HEK293 (cell line): ENCODE data around the gene ATMIN.
A peak's percentile ranks its signal among the peaks of the same experiment; 100 is the strongest.

ENCODE experiments used
- GLI4 ChIP-seq: fragments of 450-650 bp; formaldehyde crosslinking; IDR thresholded peaks from 2 replicates; pipeline ENCODE4 v1.5.1; 2016; ENCODE audit warnings: missing biosample characterization, missing genetic modification characterization
- HOXD13 ChIP-seq: sonication (generic); formaldehyde crosslinking; IDR thresholded peaks from 2 replicates; pipeline ENCODE4 v1.8.0; 2022; ENCODE audit warnings: missing genetic modification reagents, borderline replicate concordance
- KLF1 ChIP-seq: fragments of 450-650 bp; formaldehyde crosslinking; IDR thresholded peaks from 2 replicates; pipeline ENCODE4 v1.5.1; 2016; ENCODE audit warnings: missing biosample characterization, missing genetic modification characterization
- KLF10 ChIP-seq: fragments of 450-650 bp; IDR thresholded peaks from 2 replicates; pipeline ENCODE4 v1.5.1; 2018; ENCODE audit warnings: missing biosample characterization, mild to moderate bottlenecking, missing genetic modification characterization
- KLF7 ChIP-seq: fragments of 450-650 bp; formaldehyde crosslinking; IDR thresholded peaks from 2 replicates; pipeline ENCODE4 v1.5.1; 2016; ENCODE audit warnings: missing biosample characterization, missing genetic modification characterization, borderline replicate concordance
- MYNN ChIP-seq: fragments of 450-650 bp; formaldehyde crosslinking; IDR thresholded peaks from 2 replicates; pipeline ENCODE4 v1.5.1; 2016; ENCODE audit warnings: missing biosample characterization, missing genetic modification characterization, borderline replicate concordance
- PATZ1 ChIP-seq: fragments of 450-650 bp; formaldehyde crosslinking; IDR thresholded peaks from 2 replicates; pipeline ENCODE4 v1.5.1; 2016; ENCODE audit warnings: missing biosample characterization, missing genetic modification characterization
- PRDM2 ChIP-seq: fragments of 450-650 bp; formaldehyde crosslinking; IDR thresholded peaks from 2 replicates; pipeline ENCODE4 v1.5.1; 2016; ENCODE audit warnings: missing biosample characterization, missing genetic modification characterization, borderline replicate concordance
- WT1 ChIP-seq: fragments of 450-650 bp; formaldehyde crosslinking; IDR thresholded peaks from 2 replicates; pipeline ENCODE4 v1.5.1; 2016; ENCODE audit warnings: missing biosample characterization, missing genetic modification characterization
- ZBTB21 ChIP-seq: fragments of 450-650 bp; formaldehyde crosslinking; IDR thresholded peaks from 2 replicates; pipeline ENCODE4 v1.5.1; 2017; ENCODE audit warnings: missing biosample characterization, missing genetic modification characterization
- ZBTB8A ChIP-seq: fragments of 450-650 bp; formaldehyde crosslinking; IDR thresholded peaks from 2 replicates; pipeline ENCODE4 v1.5.1; 2016; ENCODE audit warnings: missing biosample characterization, missing genetic modification characterization
- ZEB2 ChIP-seq: fragments of 450-650 bp; formaldehyde crosslinking; IDR thresholded peaks from 2 replicates; pipeline ENCODE4 v1.5.1; 2016; ENCODE audit warnings: missing biosample characterization, missing genetic modification characterization
- ZFP41 ChIP-seq: fragments of 450-650 bp; formaldehyde crosslinking; IDR thresholded peaks from 2 replicates; pipeline ENCODE4 v1.5.1; 2016; ENCODE audit warnings: missing biosample characterization, missing genetic modification characterization, borderline replicate concordance
- ZNF140 ChIP-seq: fragments of 450-650 bp; formaldehyde crosslinking; IDR thresholded peaks from 2 replicates; pipeline ENCODE4 v1.5.1; 2016; ENCODE audit warnings: missing biosample characterization, missing genetic modification characterization
- ZNF148 ChIP-seq: fragments of 450-650 bp; formaldehyde crosslinking; IDR thresholded peaks from 2 replicates; pipeline ENCODE4 v1.5.0; 2017; ENCODE audit warnings: missing biosample characterization, missing genetic modification characterization, borderline replicate concordance
- ZNF18 ChIP-seq: fragments of 450-650 bp; formaldehyde crosslinking; IDR thresholded peaks from 2 replicates; pipeline ENCODE4 v1.5.1; 2016; ENCODE audit warnings: missing biosample characterization, missing genetic modification characterization
- ZNF184 ChIP-seq: fragments of 450-650 bp; IDR thresholded peaks from 2 replicates; pipeline ENCODE4 v1.5.1; 2018; ENCODE audit warnings: missing biosample characterization, mild to moderate bottlenecking, missing genetic modification characterization
- ZNF19 ChIP-seq: fragments of 450-650 bp; formaldehyde crosslinking; IDR thresholded peaks from 2 replicates; pipeline ENCODE4; 2016; ENCODE audit warnings: missing biosample characterization, missing genetic modification characterization, low read depth
- ZNF202 ChIP-seq: fragments of 450-650 bp; formaldehyde crosslinking; IDR thresholded peaks from 2 replicates; pipeline ENCODE4 v1.5.1; 2016; ENCODE audit warnings: missing biosample characterization, missing genetic modification characterization, borderline replicate concordance
- ZNF239 ChIP-seq: fragments of 450-650 bp; formaldehyde crosslinking; IDR thresholded peaks from 2 replicates; pipeline ENCODE4 v1.5.1; 2016; ENCODE audit warnings: missing biosample characterization, missing genetic modification characterization
- ZNF544 ChIP-seq: fragments of 450-650 bp; formaldehyde crosslinking; IDR thresholded peaks from 2 replicates; pipeline ENCODE4 v1.5.0; 2017; ENCODE audit warnings: missing biosample characterization, missing genetic modification characterization
- ZNF560 ChIP-seq: fragments of 450-650 bp; formaldehyde crosslinking; IDR thresholded peaks from 2 replicates; pipeline ENCODE4 v1.5.1; 2017; ENCODE audit warnings: missing biosample characterization, missing genetic modification characterization, borderline replicate concordance
- ZNF561 ChIP-seq: fragments of 450-650 bp; IDR thresholded peaks from 2 replicates; pipeline ENCODE4 v1.5.1; 2018; ENCODE audit warnings: missing biosample characterization, missing genetic modification characterization, borderline replicate concordance
- ZNF623 ChIP-seq: fragments of 450-650 bp; formaldehyde crosslinking; IDR thresholded peaks from 2 replicates; pipeline ENCODE4 v1.5.1; 2016; ENCODE audit warnings: missing biosample characterization, missing genetic modification characterization
- ZNF707 ChIP-seq: fragments of 450-650 bp; formaldehyde crosslinking; IDR thresholded peaks from 2 replicates; pipeline ENCODE4 v1.5.1; 2016; ENCODE audit warnings: missing biosample characterization, missing genetic modification characterization
- ZNF768 ChIP-seq: fragments of 450-650 bp; formaldehyde crosslinking; IDR thresholded peaks from 2 replicates; pipeline ENCODE4 v1.5.1; 2018; ENCODE audit warnings: missing biosample characterization, mild to moderate bottlenecking, missing genetic modification characterization
- ZNF830 ChIP-seq: fragments of 450-650 bp; IDR thresholded peaks from 2 replicates; pipeline ENCODE4 v1.5.0; 2018; ENCODE audit warnings: missing biosample characterization, missing genetic modification characterization, low read depth, mild to moderate bottlenecking, moderate library complexity
- ZSCAN16 ChIP-seq: fragments of 450-650 bp; formaldehyde crosslinking; IDR thresholded peaks from 2 replicates; pipeline ENCODE4 v1.5.1; 2016; ENCODE audit warnings: missing biosample characterization, missing genetic modification characterization

ATMIN gene

GRCh38 chr16:81077076-81077940 lies 41.7 kb downstream of the ATMIN start, which contains the start of gene C16orf46 (continued):
- TF ChIP-seq ZNF140 (tag by site-specific recombination) (no peak), ZNF239 (no peak), ZNF202 (tag by site-specific recombination) (no peak), GLI4 (no peak), PRDM2 (tag by site-specific recombination) (no peak), ZFP41 (tag by site-specific recombination) (no peak), ZBTB8A (tag by site-specific recombination) (peak; percentile 18; the same call in 1 of the 2 replicates), ZNF148 (tag by site-specific recombination) (no peak), ZNF830 (tag by site-specific recombination) (no peak), MYNN (tag by site-specific recombination) (no peak), ZBTB21 (tag by site-specific recombination) (peak; percentile 37; the same call in 1 of the 2 replicates), ZNF623 (tag by site-specific recombination) (no peak), KLF10 (tag by site-specific recombination) (peak; percentile 80), HOXD13 (no peak), ZNF544 (tag by site-specific recombination) (no peak), KLF7 (no peak), PATZ1 (tag by site-specific recombination) (no peak; the same call in none of the 2 replicates), ZSCAN16 (no peak; the same call in 1 of the 2 replicates), ZNF768 (no peak), ZNF707 (tag by site-specific recombination) (no peak), ZNF184 (tag by site-specific recombination) (no peak), KLF1 (tag by site-specific recombination) (no peak), ZNF561 (tag by site-specific recombination) (peak; percentile 82; the same call in 1 of the 2 replicates), WT1 (no peak), ZEB2 (tag by site-specific recombination) (no peak), ZNF560 (tag by site-specific recombination) (no peak), ZNF18 (tag by site-specific recombination) (no peak), ZNF19 (tag by site-specific recombination) (no peak)
